SK-N-SH (cell line): Measurements from ENCODE around the gene PPA1. TPM values are rescaled to one million over a fixed set of nuclear protein-coding genes. Genes with fewer than 3 reads are reported as not detected.

Experiments used
- CTCF ChIA-PET: fragments of 300-600, 350-600 bp; formaldehyde crosslinking; extraction: SDS; loops from one replicate; lab custom pipeline; 2021; lab: Yijun Ruan, JAX
- POLR2A ChIA-PET: fragments of 350-600 bp; sonication (Branson Sonifier 250); formaldehyde crosslinking; extraction: SDS; loops from one replicate; lab custom pipeline; 2020; ENCODE audit warnings: antibody characterized with exemption, inconsistent platforms; lab: Yijun Ruan, JAX
- DNase-seq: peaks from one replicate; pipeline ENCODE4 v3.0.0; 2012
- H2AFZ ChIP-seq: fragments of 200-600 bp; sonication (generic); 2 replicates; pipeline ENCODE4 v1.8.1; 2016; ENCODE audit warnings: antibody characterized with exemption, mild to moderate bottlenecking, low read depth
- H3F3A ChIP-seq: fragments of 200-600 bp; sonication (generic); replicated peaks from 2 replicates; pipeline ENCODE3; 2016; ENCODE audit warnings: antibody characterized with exemption, mild to moderate bottlenecking; ENCODE audit not compliant: insufficient read depth
- H3K27ac ChIP-seq, 2 experiments: fragments of 200-500 bp in 1 of 2; fragments of 200-600 bp in 1 of 2; sonication (Bioruptor generic) in 1 of 2; sonication (generic), shearing (Covaris generic) in 1 of 2; 2 replicates each; pipeline versions ENCODE4 v1.5.1 to v1.6.1; 2014 to 2016; ENCODE audit warnings: low read depth in 2 of 2, inconsistent platforms in 1 of 2, low read length in 1 of 2, mild to moderate bottlenecking in 1 of 2, mixed read lengths in 1 of 2
- H3K27me3 ChIP-seq: fragments of 200-600 bp; sonication (generic), shearing (Covaris generic); 2 replicates; pipeline ENCODE4 v1.6.1; 2016; ENCODE audit warnings: mixed run types; ENCODE audit not compliant: insufficient read depth
- H3K36me3 ChIP-seq, 2 experiments: fragments of 200-500 bp in 1 of 2; fragments of 200-600 bp in 1 of 2; sonication (Bioruptor generic) in 1 of 2; sonication (generic) in 1 of 2; replicated peaks in 1 of 2; 2 replicates each; pipeline versions ENCODE3 to v1.5.1; 2014 to 2016; ENCODE audit warnings: low read length in 1 of 2, mild to moderate bottlenecking in 1 of 2; ENCODE audit not compliant: insufficient read depth in 2 of 2, control insufficient read depth in 1 of 2
- H3K4me1 ChIP-seq, 2 experiments: fragments of 200-500 bp in 1 of 2; fragments of 200-600 bp in 1 of 2; sonication (Bioruptor generic) in 1 of 2; sonication (generic), shearing (Covaris generic) in 1 of 2; 2 replicates each; pipeline versions ENCODE4 v1.5.1 to v1.6.1; 2014 to 2016; ENCODE audit warnings: low read depth in 1 of 2, low read length in 1 of 2, mixed run types in 1 of 2; ENCODE audit not compliant: insufficient read depth in 2 of 2, control insufficient read depth in 1 of 2
- H3K4me2 ChIP-seq: fragments of 200-600 bp; sonication (generic), shearing (Covaris generic); 2 replicates; pipeline ENCODE4 v1.6.1; 2017; ENCODE audit warnings: mixed run types
- H3K4me3 ChIP-seq, 2 experiments: fragments of 200-500 bp in 1 of 2; fragments of 200-600 bp in 1 of 2; sonication (Bioruptor generic) in 1 of 2; sonication (generic), shearing (Covaris generic) in 1 of 2; 2 replicates each; pipeline versions ENCODE4 v1.5.1 to v1.8.1; 2014 to 2016; ENCODE audit warnings: low read depth in 2 of 2, inconsistent platforms in 1 of 2, low read length in 1 of 2, mild to moderate bottlenecking in 1 of 2, mixed read lengths in 1 of 2, moderate library complexity in 1 of 2
- H3K79me2 ChIP-seq: fragments of 200-600 bp; sonication (generic); 2 replicates; pipeline ENCODE4 v1.8.1; 2017; ENCODE audit warnings: mild to moderate bottlenecking; ENCODE audit not compliant: insufficient read depth
- H3K9ac ChIP-seq: fragments of 200-600 bp; sonication (generic); 2 replicates; pipeline ENCODE4 v1.6.1; 2017; ENCODE audit warnings: mixed run types
- H3K9me2 ChIP-seq: fragments of 200-600 bp; sonication (generic); 2 replicates; pipeline ENCODE4 v1.6.1; 2017; ENCODE audit warnings: mixed run types
- H3K9me3 ChIP-seq: fragments of 200-600 bp; sonication (generic); 2 replicates; pipeline ENCODE4 v1.6.1; 2017; ENCODE audit warnings: mixed run types, mild to moderate bottlenecking, moderate library complexity
- H4K20me1 ChIP-seq: fragments of 200-600 bp; sonication (generic); 2 replicates; pipeline ENCODE4 v1.6.1; 2017; ENCODE audit warnings: mild to moderate bottlenecking, mixed run types; ENCODE audit not compliant: insufficient read depth
- EP300 ChIP-seq, 2 experiments: IDR thresholded peaks; 2 replicates each; pipeline versions ENCODE4 v1.4.0 to v1.6.1; 2012; ENCODE audit warnings: borderline replicate concordance in 1 of 2, low read depth in 1 of 2, low read length in 1 of 2
- FOSL2 ChIP-seq: IDR thresholded peaks from 2 replicates; pipeline ENCODE4 v1.4.0; 2012; ENCODE audit warnings: low read depth, mild to moderate bottlenecking, moderate library complexity, borderline replicate concordance
- GABPA ChIP-seq: IDR thresholded peaks from 2 replicates; pipeline ENCODE4 v1.4.0; 2012; ENCODE audit warnings: low read depth, mild to moderate bottlenecking
- IRF3 ChIP-seq: fragments of 150-350 bp; IDR thresholded peaks from 2 replicates; pipeline ENCODE4 v1.6.1; 2016; ENCODE audit warnings: mild to moderate bottlenecking, low read depth, low read length
- PBX3 ChIP-seq: IDR thresholded peaks from 2 replicates; pipeline ENCODE4; 2012
- RCOR1 ChIP-seq: fragments of 150-350 bp; IDR thresholded peaks from 2 replicates; pipeline ENCODE4 v1.6.1; 2017; ENCODE audit warnings: antibody characterized with exemption, low read length
- SMC3 ChIP-seq: IDR thresholded peaks from 2 replicates; pipeline ENCODE4 v1.6.1; 2012; ENCODE audit warnings: low read depth, low read length, improper control_type of control experiment
- TEAD4 ChIP-seq: IDR thresholded peaks from 2 replicates; pipeline ENCODE4 v1.4.0; 2012; ENCODE audit warnings: mild to moderate bottlenecking, borderline replicate concordance; ENCODE audit not compliant: insufficient read depth
- USF2 ChIP-seq: fragments of 150-350 bp; IDR thresholded peaks from 2 replicates; pipeline ENCODE4 v1.6.1; 2017; ENCODE audit warnings: antibody characterized with exemption, low read length, low read depth, borderline replicate concordance
- ZBTB33 ChIP-seq: IDR thresholded peaks from 2 replicates; pipeline ENCODE4 v1.4.0; 2012; ENCODE audit warnings: low read depth, borderline replicate concordance
- WGBS: methylation state at CpG from one replicate; pipeline ENCODE4 v1.1.6; 2017; ENCODE audit warnings: low lambda C conversion rate; 5-methylcytosine and 5-hydroxymethylcytosine counted together
- polyA plus RNA-seq, 3 experiments: library from polyadenylated mRNA; depleted of rRNA; stranded (reverse); fragments of >200 nt; gene quantifications; 2 replicates each; pipeline ENCODE4 v1.2.3, GENCODE V29; 2012
- TF ChIP-seq, protein P1 (sequence below): IDR thresholded peaks from 2 replicates; pipeline ENCODE4 v1.6.1; 2012; ENCODE audit warnings: mild to moderate bottlenecking, low read depth, low read length, moderate library complexity

Gene PPA1
- polyA plus RNA-seq, 1 of the 3 experiments (the other 2 are of a cell fraction) = 125 TPM

GRCh38 chr10:70253878-70254765 lies 20.9 kb upstream of the PPA1 start:
- H3K27ac ChIP-seq = no peak overlapping the region
- TF ChIP-seq ZBTB33 (no peak), EP300 (IDR thresholded peaks at IDR 0.05; ENCODE audit: borderline replicate concordance in 1 of 2, low read depth in 1 of 2, low read length in 1 of 2) (no peak), PBX3 (no peak), GABPA (no peak), SMC3 (no peak), RCOR1 (no peak), TEAD4 (no peak), FOSL2 (no peak), IRF3 (no peak), USF2 (no peak)
- TF ChIP-seq, protein P1, sequence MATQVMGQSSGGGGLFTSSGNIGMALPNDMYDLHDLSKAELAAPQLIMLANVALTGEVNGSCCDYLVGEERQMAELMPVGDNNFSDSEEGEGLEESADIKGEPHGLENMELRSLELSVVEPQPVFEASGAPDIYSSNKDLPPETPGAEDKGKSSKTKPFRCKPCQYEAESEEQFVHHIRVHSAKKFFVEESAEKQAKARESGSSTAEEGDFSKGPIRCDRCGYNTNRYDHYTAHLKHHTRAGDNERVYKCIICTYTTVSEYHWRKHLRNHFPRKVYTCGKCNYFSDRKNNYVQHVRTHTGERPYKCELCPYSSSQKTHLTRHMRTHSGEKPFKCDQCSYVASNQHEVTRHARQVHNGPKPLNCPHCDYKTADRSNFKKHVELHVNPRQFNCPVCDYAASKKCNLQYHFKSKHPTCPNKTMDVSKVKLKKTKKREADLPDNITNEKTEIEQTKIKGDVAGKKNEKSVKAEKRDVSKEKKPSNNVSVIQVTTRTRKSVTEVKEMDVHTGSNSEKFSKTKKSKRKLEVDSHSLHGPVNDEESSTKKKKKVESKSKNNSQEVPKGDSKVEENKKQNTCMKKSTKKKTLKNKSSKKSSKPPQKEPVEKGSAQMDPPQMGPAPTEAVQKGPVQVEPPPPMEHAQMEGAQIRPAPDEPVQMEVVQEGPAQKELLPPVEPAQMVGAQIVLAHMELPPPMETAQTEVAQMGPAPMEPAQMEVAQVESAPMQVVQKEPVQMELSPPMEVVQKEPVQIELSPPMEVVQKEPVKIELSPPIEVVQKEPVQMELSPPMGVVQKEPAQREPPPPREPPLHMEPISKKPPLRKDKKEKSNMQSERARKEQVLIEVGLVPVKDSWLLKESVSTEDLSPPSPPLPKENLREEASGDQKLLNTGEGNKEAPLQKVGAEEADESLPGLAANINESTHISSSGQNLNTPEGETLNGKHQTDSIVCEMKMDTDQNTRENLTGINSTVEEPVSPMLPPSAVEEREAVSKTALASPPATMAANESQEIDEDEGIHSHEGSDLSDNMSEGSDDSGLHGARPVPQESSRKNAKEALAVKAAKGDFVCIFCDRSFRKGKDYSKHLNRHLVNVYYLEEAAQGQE = no peak
- TF ChIP-seq, all 33 proteins: peak for 0
- no peak overlapping the region for H3K9ac ChIP-seq
- H3K9me2 ChIP-seq = no peaks in the 10 kb centered on the region
- ChIA-PET CTCF (interaction anchor here (1.1 kb wide), 1 partner anchor 19 kb away, joined by 3 read pairs; no protein-coding TSS in a partner anchor), POLR2A (no interaction called here)
- no peaks in the 10 kb centered on the region for H3K9me3 ChIP-seq
- no peaks in the 10 kb centered on the region for H3F3A ChIP-seq
- no peaks in the 10 kb centered on the region; the same call in 1 of the 2 replicates for H3K27me3 ChIP-seq
- no peaks in the 10 kb centered on the region for H4K20me1 ChIP-seq
- DNase-seq = no peak
- H3K4me3 ChIP-seq = no peak overlapping the region
- H3K36me3 ChIP-seq = no peaks in the 10 kb centered on the region
- 87% methylated on average over 13 of the region's 14 CpGs for WGBS
- no peaks in the 10 kb centered on the region for H3K79me2 ChIP-seq
- no peak overlapping the region for H3K4me2 ChIP-seq
- H3K4me1 ChIP-seq = no peaks in the 10 kb centered on the region
- H2AFZ ChIP-seq = no peak overlapping the region
